HEK293 (cell line): Measurements from ENCODE around the gene CAMK2G.
A peak's percentile ranks its signal among the peaks of the same experiment; 100 is the strongest.

ENCODE experiments used
- CTCF ChIP-seq: fragments of 450-650 bp; formaldehyde crosslinking; IDR thresholded peaks from 2 replicates; pipeline ENCODE4 v1.5.1; 2016; ENCODE audit warnings: missing biosample characterization, missing genetic modification characterization
- EGR2 ChIP-seq: fragments of 450-650 bp; formaldehyde crosslinking; IDR thresholded peaks from 2 replicates; pipeline ENCODE4 v1.5.1; 2016; ENCODE audit warnings: low read depth, missing biosample characterization, missing genetic modification characterization
- HIC1 ChIP-seq: fragments of 450-650 bp; formaldehyde crosslinking; IDR thresholded peaks from 2 replicates; pipeline ENCODE4 v1.5.1; 2016; ENCODE audit warnings: missing biosample characterization, missing genetic modification characterization
- KLF9 ChIP-seq: fragments of 450-650 bp; formaldehyde crosslinking; IDR thresholded peaks from 2 replicates; pipeline ENCODE4 v1.5.1; 2016; ENCODE audit warnings: missing biosample characterization, missing genetic modification characterization, low read depth
- ZBTB17 ChIP-seq: fragments of 450-650 bp; formaldehyde crosslinking; IDR thresholded peaks from 2 replicates; pipeline ENCODE4 v1.5.1; 2016; ENCODE audit warnings: missing biosample characterization, missing genetic modification characterization
- ZNF114 ChIP-seq: fragments of 450-650 bp; formaldehyde crosslinking; IDR thresholded peaks from 2 replicates; pipeline ENCODE4 v1.5.0; 2017; ENCODE audit warnings: missing biosample characterization, missing genetic modification characterization
- ZNF175 ChIP-seq: fragments of 450-650 bp; formaldehyde crosslinking; IDR thresholded peaks from 2 replicates; pipeline ENCODE4 v1.5.1; 2016; ENCODE audit warnings: missing biosample characterization, missing genetic modification characterization
- ZNF239 ChIP-seq: fragments of 450-650 bp; formaldehyde crosslinking; IDR thresholded peaks from 2 replicates; pipeline ENCODE4 v1.5.1; 2016; ENCODE audit warnings: missing biosample characterization, missing genetic modification characterization
- ZNF513 ChIP-seq: fragments of 450-650 bp; IDR thresholded peaks from 2 replicates; pipeline ENCODE4 v1.5.1; 2018; ENCODE audit warnings: missing biosample characterization, missing genetic modification characterization
- ZNF530 ChIP-seq: fragments of 450-650 bp; formaldehyde crosslinking; IDR thresholded peaks from 2 replicates; pipeline ENCODE4 v1.5.1; 2016; ENCODE audit warnings: low read depth, missing biosample characterization, missing genetic modification characterization
- ZNF626 ChIP-seq: fragments of 450-650 bp; sonication (Bioruptor Pico); formaldehyde crosslinking; IDR thresholded peaks from 2 replicates; pipeline ENCODE4 v1.5.1; 2018; ENCODE audit warnings: missing biosample characterization, missing genetic modification characterization, inconsistent platforms

- TF ChIP-seq HIC1 (no peak), EGR2 (tag by site-specific recombination) (no peak; the same call in 1 of the 2 replicates), CTCF (peak; percentile 92), ZNF239 (tag by site-specific recombination) (no peak), ZNF114 (tag by site-specific recombination) (no peak), ZNF626 (tag by site-specific recombination) (no peak), ZBTB17 (tag by site-specific recombination) (no peak), KLF9 (tag by site-specific recombination) (no peak), ZNF175 (tag by site-specific recombination) (no peak), ZNF513 (no peak), ZNF530 (no peak)
These were observed 11.8 kb upstream of the CAMK2G start for GRCh38 chr10:73886085-73886529.
